Measurements from ENCODE around the gene HERC2.

The HERC2 gene

GRCh38 chr15:28079313-28079969 lies 242.5 kb downstream of the HERC2 start:
- Histone ChIP-seq H2AFZ (ENCODE audit: low read length) (no peak overlapping the region), H3K9ac (ENCODE audit: low read length) (no peak overlapping the region), H3K36me3 (ENCODE audit: insufficient read depth, low read length) (no peaks in the 10 kb centered on the region), H3K27me3 (ENCODE audit: insufficient read depth, low read length) (no peaks in the 10 kb centered on the region), H3K4me1 (ENCODE audit: insufficient read depth, low read length, severe bottlenecking) (no peaks in the 10 kb centered on the region), H3K4me2 (ENCODE audit: low read length) (no peak overlapping the region), H4K20me1 (ENCODE audit: insufficient read depth, low read length) (no peaks in the 10 kb centered on the region), H3K79me2 (ENCODE audit: insufficient read depth, low read length) (no peaks in the 10 kb centered on the region), H3F3A (ENCODE audit: insufficient read depth, low read length) (no peaks in the 10 kb centered on the region), H3K9me2 (ENCODE audit: low read depth, low read length) (no peaks in the 10 kb centered on the region), H3K4me3 (ENCODE audit: low read depth, low read length, poor library complexity, severe bottlenecking) (no peak overlapping the region), H3K27ac (ENCODE audit: low read depth, low read length, poor library complexity, severe bottlenecking) (no peak overlapping the region), H3K9me3 (ENCODE audit: low read length) (no peaks in the 10 kb centered on the region)
- TF ChIP-seq CTCF (IDR thresholded peaks at IDR 0.05; ENCODE audit: low read length) (no peak), EZH2 (IDR thresholded peaks at IDR 0.05; ENCODE audit: borderline replicate concordance, low read length) (no peak)

- no peaks in the 10 kb centered on the region for H3K9me3 ChIP-seq (ENCODE audit: low read length)
- H3K9me2 ChIP-seq (ENCODE audit: low read depth, low read length): no peaks in the 10 kb centered on the region
- no peaks in the 10 kb centered on the region for H3K27me3 ChIP-seq (ENCODE audit: insufficient read depth, low read length)
- H3K4me1 ChIP-seq (ENCODE audit: insufficient read depth, low read length, severe bottlenecking): no peaks in the 10 kb centered on the region
- H3K79me2 ChIP-seq (ENCODE audit: insufficient read depth, low read length): no peaks in the 10 kb centered on the region
- no peaks in the 10 kb centered on the region for H3F3A ChIP-seq (ENCODE audit: insufficient read depth, low read length)
- no peak overlapping the region for H3K4me3 ChIP-seq (ENCODE audit: low read depth, low read length, poor library complexity, severe bottlenecking)
- H4K20me1 ChIP-seq (ENCODE audit: insufficient read depth, low read length): no peaks in the 10 kb centered on the region
- no peak for TF ChIP-seq EZH2 (IDR thresholded peaks at IDR 0.05; ENCODE audit: borderline replicate concordance, low read length)
- no peak for TF ChIP-seq CTCF (IDR thresholded peaks at IDR 0.05; ENCODE audit: low read length)
- H3K4me2 ChIP-seq (ENCODE audit: low read length): no peak overlapping the region
- no peak overlapping the region for H3K9ac ChIP-seq (ENCODE audit: low read length)
- H3K36me3 ChIP-seq (ENCODE audit: insufficient read depth, low read length): no peaks in the 10 kb centered on the region
- no peak overlapping the region for H2AFZ ChIP-seq (ENCODE audit: low read length)
- no peak overlapping the region for H3K27ac ChIP-seq (ENCODE audit: low read depth, low read length, poor library complexity, severe bottlenecking)
Measured at GRCh38 chr15:28078191-28078719, 243.7 kb downstream of the HERC2 start.

GRCh38 chr15:28075573-28075972 lies 246.4 kb downstream of the HERC2 start:
- H3K9me3 ChIP-seq (ENCODE audit: low read length): no peaks in the 10 kb centered on the region
- H3K4me1 ChIP-seq (ENCODE audit: insufficient read depth, low read length, severe bottlenecking): no peaks in the 10 kb centered on the region
- no peaks in the 10 kb centered on the region for H3F3A ChIP-seq (ENCODE audit: insufficient read depth, low read length)
- H3K9ac ChIP-seq (ENCODE audit: low read length): no peak overlapping the region
- no peaks in the 10 kb centered on the region for H3K27me3 ChIP-seq (ENCODE audit: insufficient read depth, low read length)
- H3K4me2 ChIP-seq (ENCODE audit: low read length): no peak overlapping the region
- TF ChIP-seq EZH2 (IDR thresholded peaks at IDR 0.05; ENCODE audit: borderline replicate concordance, low read length) (no peak), CTCF (IDR thresholded peaks at IDR 0.05; ENCODE audit: low read length) (no peak)
- no peak overlapping the region for H3K4me3 ChIP-seq (ENCODE audit: low read depth, low read length, poor library complexity, severe bottlenecking)
- no peaks in the 10 kb centered on the region for H4K20me1 ChIP-seq (ENCODE audit: insufficient read depth, low read length)
- no peaks in the 10 kb centered on the region for H3K9me2 ChIP-seq (ENCODE audit: low read depth, low read length)
- no peak overlapping the region for H3K27ac ChIP-seq (ENCODE audit: low read depth, low read length, poor library complexity, severe bottlenecking)
- no peaks in the 10 kb centered on the region for H3K79me2 ChIP-seq (ENCODE audit: insufficient read depth, low read length)
- H3K36me3 ChIP-seq (ENCODE audit: insufficient read depth, low read length): no peaks in the 10 kb centered on the region
- no peak overlapping the region for H2AFZ ChIP-seq (ENCODE audit: low read length)

Measured in OCI-LY1 (cell line).